ENCODE data around the gene SLC25A44. TPM values are rescaled to one million over a fixed set of nuclear protein-coding genes. Genes with fewer than 3 reads are reported as not detected.

Gene SLC25A44
- total and polyA plus RNA-seq, 2 of the 8 experiments (the other 6 are each of a cell fraction or from before 2014, with no cell fraction given), result 23.4 to 32.1 TPM

DNA sequence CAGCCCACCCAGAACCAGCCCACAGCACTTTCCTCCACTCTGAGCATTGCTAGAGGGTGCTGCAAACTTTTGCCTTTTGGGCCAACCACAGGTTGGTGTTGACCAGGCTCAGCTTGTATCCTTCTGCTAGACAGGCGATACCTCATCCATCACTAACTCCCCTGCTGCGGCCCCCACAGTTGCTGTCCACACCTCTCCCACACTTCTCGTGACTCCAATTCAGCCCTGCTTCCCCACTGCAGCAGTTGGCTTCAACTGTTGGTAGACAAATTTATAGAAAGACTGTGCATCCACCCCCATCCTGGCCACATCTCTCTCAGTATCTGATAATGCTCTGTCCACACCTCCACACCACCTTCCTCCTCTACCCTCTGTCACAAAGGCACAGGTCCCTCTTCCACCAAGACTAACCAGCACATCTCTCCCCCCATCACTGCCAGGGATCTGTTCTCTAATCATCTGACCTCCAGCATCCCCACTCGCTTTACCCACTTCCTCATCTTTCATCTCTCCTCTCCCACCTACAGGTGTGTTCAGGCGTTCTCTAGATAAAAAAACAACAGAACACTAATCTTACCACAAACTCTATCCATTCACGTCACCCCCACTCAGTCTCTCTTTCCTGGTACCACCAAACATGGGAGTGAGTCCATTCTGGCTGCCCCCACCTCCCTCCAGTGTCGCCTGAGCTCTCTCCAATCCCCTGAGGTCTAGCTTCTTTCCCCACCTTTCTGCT is 15.8 kb upstream of the SLC25A44 start (continued):
- TF ChIP-seq, protein P1, sequence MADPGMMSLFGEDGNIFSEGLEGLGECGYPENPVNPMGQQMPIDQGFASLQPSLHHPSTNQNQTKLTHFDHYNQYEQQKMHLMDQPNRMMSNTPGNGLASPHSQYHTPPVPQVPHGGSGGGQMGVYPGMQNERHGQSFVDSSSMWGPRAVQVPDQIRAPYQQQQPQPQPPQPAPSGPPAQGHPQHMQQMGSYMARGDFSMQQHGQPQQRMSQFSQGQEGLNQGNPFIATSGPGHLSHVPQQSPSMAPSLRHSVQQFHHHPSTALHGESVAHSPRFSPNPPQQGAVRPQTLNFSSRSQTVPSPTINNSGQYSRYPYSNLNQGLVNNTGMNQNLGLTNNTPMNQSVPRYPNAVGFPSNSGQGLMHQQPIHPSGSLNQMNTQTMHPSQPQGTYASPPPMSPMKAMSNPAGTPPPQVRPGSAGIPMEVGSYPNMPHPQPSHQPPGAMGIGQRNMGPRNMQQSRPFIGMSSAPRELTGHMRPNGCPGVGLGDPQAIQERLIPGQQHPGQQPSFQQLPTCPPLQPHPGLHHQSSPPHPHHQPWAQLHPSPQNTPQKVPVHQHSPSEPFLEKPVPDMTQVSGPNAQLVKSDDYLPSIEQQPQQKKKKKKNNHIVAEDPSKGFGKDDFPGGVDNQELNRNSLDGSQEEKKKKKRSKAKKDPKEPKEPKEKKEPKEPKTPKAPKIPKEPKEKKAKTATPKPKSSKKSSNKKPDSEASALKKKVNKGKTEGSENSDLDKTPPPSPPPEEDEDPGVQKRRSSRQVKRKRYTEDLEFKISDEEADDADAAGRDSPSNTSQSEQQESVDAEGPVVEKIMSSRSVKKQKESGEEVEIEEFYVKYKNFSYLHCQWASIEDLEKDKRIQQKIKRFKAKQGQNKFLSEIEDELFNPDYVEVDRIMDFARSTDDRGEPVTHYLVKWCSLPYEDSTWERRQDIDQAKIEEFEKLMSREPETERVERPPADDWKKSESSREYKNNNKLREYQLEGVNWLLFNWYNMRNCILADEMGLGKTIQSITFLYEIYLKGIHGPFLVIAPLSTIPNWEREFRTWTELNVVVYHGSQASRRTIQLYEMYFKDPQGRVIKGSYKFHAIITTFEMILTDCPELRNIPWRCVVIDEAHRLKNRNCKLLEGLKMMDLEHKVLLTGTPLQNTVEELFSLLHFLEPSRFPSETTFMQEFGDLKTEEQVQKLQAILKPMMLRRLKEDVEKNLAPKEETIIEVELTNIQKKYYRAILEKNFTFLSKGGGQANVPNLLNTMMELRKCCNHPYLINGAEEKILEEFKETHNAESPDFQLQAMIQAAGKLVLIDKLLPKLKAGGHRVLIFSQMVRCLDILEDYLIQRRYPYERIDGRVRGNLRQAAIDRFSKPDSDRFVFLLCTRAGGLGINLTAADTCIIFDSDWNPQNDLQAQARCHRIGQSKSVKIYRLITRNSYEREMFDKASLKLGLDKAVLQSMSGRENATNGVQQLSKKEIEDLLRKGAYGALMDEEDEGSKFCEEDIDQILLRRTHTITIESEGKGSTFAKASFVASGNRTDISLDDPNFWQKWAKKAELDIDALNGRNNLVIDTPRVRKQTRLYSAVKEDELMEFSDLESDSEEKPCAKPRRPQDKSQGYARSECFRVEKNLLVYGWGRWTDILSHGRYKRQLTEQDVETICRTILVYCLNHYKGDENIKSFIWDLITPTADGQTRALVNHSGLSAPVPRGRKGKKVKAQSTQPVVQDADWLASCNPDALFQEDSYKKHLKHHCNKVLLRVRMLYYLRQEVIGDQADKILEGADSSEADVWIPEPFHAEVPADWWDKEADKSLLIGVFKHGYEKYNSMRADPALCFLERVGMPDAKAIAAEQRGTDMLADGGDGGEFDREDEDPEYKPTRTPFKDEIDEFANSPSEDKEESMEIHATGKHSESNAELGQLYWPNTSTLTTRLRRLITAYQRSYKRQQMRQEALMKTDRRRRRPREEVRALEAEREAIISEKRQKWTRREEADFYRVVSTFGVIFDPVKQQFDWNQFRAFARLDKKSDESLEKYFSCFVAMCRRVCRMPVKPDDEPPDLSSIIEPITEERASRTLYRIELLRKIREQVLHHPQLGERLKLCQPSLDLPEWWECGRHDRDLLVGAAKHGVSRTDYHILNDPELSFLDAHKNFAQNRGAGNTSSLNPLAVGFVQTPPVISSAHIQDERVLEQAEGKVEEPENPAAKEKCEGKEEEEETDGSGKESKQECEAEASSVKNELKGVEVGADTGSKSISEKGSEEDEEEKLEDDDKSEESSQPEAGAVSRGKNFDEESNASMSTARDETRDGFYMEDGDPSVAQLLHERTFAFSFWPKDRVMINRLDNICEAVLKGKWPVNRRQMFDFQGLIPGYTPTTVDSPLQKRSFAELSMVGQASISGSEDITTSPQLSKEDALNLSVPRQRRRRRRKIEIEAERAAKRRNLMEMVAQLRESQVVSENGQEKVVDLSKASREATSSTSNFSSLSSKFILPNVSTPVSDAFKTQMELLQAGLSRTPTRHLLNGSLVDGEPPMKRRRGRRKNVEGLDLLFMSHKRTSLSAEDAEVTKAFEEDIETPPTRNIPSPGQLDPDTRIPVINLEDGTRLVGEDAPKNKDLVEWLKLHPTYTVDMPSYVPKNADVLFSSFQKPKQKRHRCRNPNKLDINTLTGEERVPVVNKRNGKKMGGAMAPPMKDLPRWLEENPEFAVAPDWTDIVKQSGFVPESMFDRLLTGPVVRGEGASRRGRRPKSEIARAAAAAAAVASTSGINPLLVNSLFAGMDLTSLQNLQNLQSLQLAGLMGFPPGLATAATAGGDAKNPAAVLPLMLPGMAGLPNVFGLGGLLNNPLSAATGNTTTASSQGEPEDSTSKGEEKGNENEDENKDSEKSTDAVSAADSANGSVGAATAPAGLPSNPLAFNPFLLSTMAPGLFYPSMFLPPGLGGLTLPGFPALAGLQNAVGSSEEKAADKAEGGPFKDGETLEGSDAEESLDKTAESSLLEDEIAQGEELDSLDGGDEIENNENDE (IDR thresholded peaks at IDR 0.05; ENCODE audit: insufficient replicate concordance, low read length), result no peak
